ENCODE data around the gene MYOM1.

DNA sequence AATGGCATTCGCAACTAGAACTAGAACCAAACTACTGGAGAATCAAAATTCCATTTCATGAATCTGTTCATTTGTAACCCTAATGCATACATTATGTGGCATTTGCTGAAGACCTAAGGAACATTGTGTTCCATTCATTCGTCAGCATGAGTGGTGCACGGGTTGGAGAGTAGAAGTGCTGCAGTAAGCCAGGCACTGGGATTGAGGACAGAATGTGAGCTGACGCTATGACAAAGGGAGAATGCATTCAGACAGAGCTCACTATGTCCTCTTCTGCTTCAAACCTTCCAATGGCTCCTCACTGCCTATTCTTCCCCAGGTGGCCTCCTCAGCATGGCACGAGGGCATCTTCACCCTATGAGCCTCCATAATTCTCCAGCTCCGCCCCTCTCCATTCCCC, 6.3 kb upstream of the MYOM1 start:
- TF ChIP-seq, protein P1, sequence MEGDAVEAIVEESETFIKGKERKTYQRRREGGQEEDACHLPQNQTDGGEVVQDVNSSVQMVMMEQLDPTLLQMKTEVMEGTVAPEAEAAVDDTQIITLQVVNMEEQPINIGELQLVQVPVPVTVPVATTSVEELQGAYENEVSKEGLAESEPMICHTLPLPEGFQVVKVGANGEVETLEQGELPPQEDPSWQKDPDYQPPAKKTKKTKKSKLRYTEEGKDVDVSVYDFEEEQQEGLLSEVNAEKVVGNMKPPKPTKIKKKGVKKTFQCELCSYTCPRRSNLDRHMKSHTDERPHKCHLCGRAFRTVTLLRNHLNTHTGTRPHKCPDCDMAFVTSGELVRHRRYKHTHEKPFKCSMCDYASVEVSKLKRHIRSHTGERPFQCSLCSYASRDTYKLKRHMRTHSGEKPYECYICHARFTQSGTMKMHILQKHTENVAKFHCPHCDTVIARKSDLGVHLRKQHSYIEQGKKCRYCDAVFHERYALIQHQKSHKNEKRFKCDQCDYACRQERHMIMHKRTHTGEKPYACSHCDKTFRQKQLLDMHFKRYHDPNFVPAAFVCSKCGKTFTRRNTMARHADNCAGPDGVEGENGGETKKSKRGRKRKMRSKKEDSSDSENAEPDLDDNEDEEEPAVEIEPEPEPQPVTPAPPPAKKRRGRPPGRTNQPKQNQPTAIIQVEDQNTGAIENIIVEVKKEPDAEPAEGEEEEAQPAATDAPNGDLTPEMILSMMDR (IDR thresholded peaks at IDR 0.05), result no peak
- no peak for TF ChIP-seq ZFX (IDR thresholded peaks at IDR 0.05; ENCODE audit: borderline replicate concordance)
